B cell (primary cell): Measurements from ENCODE around the gene SYT17.

ENCODE experiments used
- EZH2 ChIP-seq: IDR thresholded peaks from 2 replicates; pipeline ENCODE4 v1.6.1; 2012; ENCODE audit warnings: borderline replicate concordance, low read depth, mild to moderate bottlenecking, moderate library complexity, low read length; ENCODE audit not compliant: insufficient read depth, poor library complexity, severe bottlenecking
- TF ChIP-seq, protein P1 (sequence below): fragments of 200-600 bp; IDR thresholded peaks from one replicate; pipeline ENCODE4 v1.8.0; 2022; ENCODE audit warnings: antibody characterized with exemption, mild to moderate bottlenecking

DNA sequence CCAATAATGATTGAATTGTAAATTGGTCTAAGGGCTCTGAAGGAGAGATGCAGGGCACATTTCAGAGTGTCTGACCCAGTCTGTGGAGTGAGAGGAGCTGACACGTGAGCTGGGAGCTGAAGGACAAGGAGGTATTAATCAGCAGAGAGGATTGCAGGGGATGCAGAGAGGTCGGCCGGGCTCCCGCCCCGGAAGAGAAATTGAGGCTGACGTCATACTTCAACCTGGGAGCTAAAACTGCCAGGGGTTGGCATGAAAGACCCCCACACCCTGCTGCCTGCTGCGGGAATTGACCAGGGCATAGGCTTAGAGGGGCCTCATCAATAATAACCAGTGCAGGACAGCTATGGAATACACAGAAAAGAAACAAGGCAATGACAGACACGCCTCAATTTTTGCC is 63.8 kb downstream of the SYT17 start:
- TF ChIP-seq, protein P1, sequence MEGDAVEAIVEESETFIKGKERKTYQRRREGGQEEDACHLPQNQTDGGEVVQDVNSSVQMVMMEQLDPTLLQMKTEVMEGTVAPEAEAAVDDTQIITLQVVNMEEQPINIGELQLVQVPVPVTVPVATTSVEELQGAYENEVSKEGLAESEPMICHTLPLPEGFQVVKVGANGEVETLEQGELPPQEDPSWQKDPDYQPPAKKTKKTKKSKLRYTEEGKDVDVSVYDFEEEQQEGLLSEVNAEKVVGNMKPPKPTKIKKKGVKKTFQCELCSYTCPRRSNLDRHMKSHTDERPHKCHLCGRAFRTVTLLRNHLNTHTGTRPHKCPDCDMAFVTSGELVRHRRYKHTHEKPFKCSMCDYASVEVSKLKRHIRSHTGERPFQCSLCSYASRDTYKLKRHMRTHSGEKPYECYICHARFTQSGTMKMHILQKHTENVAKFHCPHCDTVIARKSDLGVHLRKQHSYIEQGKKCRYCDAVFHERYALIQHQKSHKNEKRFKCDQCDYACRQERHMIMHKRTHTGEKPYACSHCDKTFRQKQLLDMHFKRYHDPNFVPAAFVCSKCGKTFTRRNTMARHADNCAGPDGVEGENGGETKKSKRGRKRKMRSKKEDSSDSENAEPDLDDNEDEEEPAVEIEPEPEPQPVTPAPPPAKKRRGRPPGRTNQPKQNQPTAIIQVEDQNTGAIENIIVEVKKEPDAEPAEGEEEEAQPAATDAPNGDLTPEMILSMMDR: no peak
- no peak for TF ChIP-seq EZH2
